Body of pancreas (tissue), 4 donors: ENCODE results near the gene PAM.

Source experiments
- CTCF ChIP-seq, 7 experiments: fragments of 450-650 bp in 4 of 7; fragments of 200-600 bp in 3 of 7; sonication (generic) in 3 of 7; IDR thresholded peaks; one replicate each; pipeline ENCODE4 v1.5.1; 2016 to 2019; ENCODE audit warnings: antibody characterized with exemption in 7 of 7
- POLR2A ChIP-seq, 3 donors: fragments of 450-650 bp; IDR thresholded peaks; one replicate each; pipeline ENCODE4 v1.6.1; 2016; ENCODE audit warnings: antibody characterized with exemption in 3 of 3, mild to moderate bottlenecking in 2 of 3

GRCh38 chr5:102782217-102782872, 27.2 kb downstream of the PAM start:
- no peak for TF ChIP-seq CTCF (IDR thresholded peaks at IDR 0.05)
- no peak for TF ChIP-seq POLR2A (IDR thresholded peaks at IDR 0.05)
